ENCODE measurements around the gene ZC3H13. TPM values are rescaled to one million over a fixed set of nuclear protein-coding genes. Genes with fewer than 3 reads are reported as not detected.

Gene ZC3H13
- total RNA-seq, 1 experiment from 2014 or later = 61.9 TPM

DNA sequence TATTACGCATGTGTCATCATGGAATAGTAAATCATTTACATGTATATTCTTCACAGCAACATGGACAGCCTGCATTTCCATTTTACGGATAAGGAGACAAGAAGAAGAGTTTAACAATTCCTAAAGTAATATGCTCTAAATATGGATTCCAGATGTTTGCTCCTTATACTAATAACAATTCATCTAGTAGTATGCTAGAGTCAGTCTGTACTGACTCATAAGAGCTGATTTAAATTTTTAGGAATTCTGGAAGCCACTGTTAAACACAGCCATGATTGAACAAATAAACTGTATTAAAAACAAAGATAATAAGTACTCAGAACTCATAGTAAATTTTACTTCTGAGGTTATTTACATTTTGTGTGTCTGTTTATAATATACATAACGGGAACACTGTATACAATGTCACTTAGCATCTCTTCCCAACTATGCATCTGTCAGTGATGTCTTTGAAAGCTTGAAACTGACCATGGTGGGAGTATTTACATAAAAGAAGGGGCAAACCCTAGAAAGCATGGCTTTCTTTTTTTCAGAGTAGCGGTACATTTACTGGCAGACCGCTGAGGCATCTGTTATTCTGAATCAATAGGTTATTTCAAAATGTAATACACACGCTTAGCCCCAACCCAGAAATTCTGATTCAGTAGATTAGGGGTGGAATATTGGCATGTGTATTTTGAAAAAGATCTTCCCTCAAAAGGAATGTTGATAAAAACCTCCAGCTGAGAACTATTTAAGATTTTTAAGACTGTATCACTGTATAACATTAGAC is 12.9 kb downstream of the ZC3H13 start:
- Histone ChIP-seq H3K9ac (ENCODE audit: extremely low read depth, insufficient read length, low read length) (no peak overlapping the region), H3K56ac (ENCODE audit: insufficient read length, low read depth, low read length) (no peak overlapping the region), H3K4me2 (ENCODE audit: insufficient read depth, insufficient read length, low read length) (no peak overlapping the region), H3K23me2 (ENCODE audit: insufficient read length, low read depth, low read length, poor library complexity, severe bottlenecking) (no peaks in the 10 kb centered on the region), H3K4me1 (ENCODE audit: insufficient read depth, low read length) (no peaks in the 10 kb centered on the region), H3K4ac (ENCODE audit: low read depth, low read length) (no peak overlapping the region), H3K79me2 (ENCODE audit: insufficient read depth, low read length) (no peaks in the 10 kb centered on the region), H3K27me3 (ENCODE audit: insufficient read depth, low read length) (no peaks in the 10 kb centered on the region), H3K18ac (ENCODE audit: insufficient read length, low read depth, low read length) (no peak overlapping the region), H3T11ph (ENCODE audit: low read length) (no peak overlapping the region), H4K91ac (ENCODE audit: insufficient read length, low read depth, low read length) (no peak overlapping the region), H4K20me1 (ENCODE audit: control insufficient read depth, insufficient read depth, insufficient read length) (no peaks in the 10 kb centered on the region), H2BK120ac (ENCODE audit: low read depth, low read length, poor library complexity, severe bottlenecking) (no peak overlapping the region), H2BK15ac (ENCODE audit: low read depth, low read length) (no peak overlapping the region), H2AK5ac (ENCODE audit: insufficient read length, low read length) (no peak overlapping the region), H4K5ac (ENCODE audit: insufficient read length, low read depth, low read length) (no peak overlapping the region), H3K14ac (ENCODE audit: insufficient read depth, low read length) (no peak overlapping the region), H2AFZ (ENCODE audit: low read length) (no peak overlapping the region), H2BK20ac (ENCODE audit: low read depth, low read length, poor library complexity, severe bottlenecking) (no peak overlapping the region), H2BK12ac (ENCODE audit: insufficient read length, low read depth, low read length) (no peak overlapping the region), H4K8ac (replicated peaks; ENCODE audit: insufficient read length, low read depth, low read length) (no peak overlapping the region), H3K79me1 (ENCODE audit: insufficient read depth, low read depth, low read length, poor library complexity, severe bottlenecking) (no peaks in the 10 kb centered on the region), H3K27ac (ENCODE audit: insufficient read length, low read depth, low read length) (no peak overlapping the region), H2BK5ac (ENCODE audit: insufficient read length, low read length) (no peak overlapping the region), H3K9me3 (ENCODE audit: control insufficient read depth, low read depth, low read length) (no peaks in the 10 kb centered on the region), H3K23ac (ENCODE audit: insufficient read length, low read depth, low read length) (no peak overlapping the region)
- peaks cover 5 to 39% (median 30%) of the 10 kb centered on the region in 3 experiments; a peak in 6 of 7 replicates for H3K36me3 Mint-ChIP-seq (ENCODE audit: insufficient read depth in 1 of 3, low read depth in 3 of 3)
- no peak for DNase-seq
- no peaks in the 10 kb centered on the region for H3K27me3 Mint-ChIP-seq (ENCODE audit: low read depth)
- peaks cover 0 to 6% of the 10 kb centered on the region in 2 experiments; a peak in 1 of 4 replicates for H3K4me1 Mint-ChIP-seq
- TF ChIP-seq, protein P1, sequence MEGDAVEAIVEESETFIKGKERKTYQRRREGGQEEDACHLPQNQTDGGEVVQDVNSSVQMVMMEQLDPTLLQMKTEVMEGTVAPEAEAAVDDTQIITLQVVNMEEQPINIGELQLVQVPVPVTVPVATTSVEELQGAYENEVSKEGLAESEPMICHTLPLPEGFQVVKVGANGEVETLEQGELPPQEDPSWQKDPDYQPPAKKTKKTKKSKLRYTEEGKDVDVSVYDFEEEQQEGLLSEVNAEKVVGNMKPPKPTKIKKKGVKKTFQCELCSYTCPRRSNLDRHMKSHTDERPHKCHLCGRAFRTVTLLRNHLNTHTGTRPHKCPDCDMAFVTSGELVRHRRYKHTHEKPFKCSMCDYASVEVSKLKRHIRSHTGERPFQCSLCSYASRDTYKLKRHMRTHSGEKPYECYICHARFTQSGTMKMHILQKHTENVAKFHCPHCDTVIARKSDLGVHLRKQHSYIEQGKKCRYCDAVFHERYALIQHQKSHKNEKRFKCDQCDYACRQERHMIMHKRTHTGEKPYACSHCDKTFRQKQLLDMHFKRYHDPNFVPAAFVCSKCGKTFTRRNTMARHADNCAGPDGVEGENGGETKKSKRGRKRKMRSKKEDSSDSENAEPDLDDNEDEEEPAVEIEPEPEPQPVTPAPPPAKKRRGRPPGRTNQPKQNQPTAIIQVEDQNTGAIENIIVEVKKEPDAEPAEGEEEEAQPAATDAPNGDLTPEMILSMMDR (conservative IDR thresholded peaks at IDR 0.05) = no peak
- H3K27ac Mint-ChIP-seq = no peak overlapping the region
- H3K9me3 Mint-ChIP-seq = no peaks in the 10 kb centered on the region
- WGBS (ENCODE audit: extremely low coverage, insufficient read length, low lambda C conversion rate) = no CpG with 5 or more reads among the region's 6 CpGs
- no peak overlapping the region for H3K4me3 Mint-ChIP-seq

Measured in H9 (cell line).